A172 (cell line): ENCODE measurements around the gene SLCO3A1. TPM values are rescaled to one million over a fixed set of nuclear protein-coding genes. Genes with fewer than 3 reads are reported as not detected.

Source experiments
- DNase-seq: peaks from one replicate; pipeline ENCODE4 v3.0.0-alpha.2; 2015; ENCODE audit warnings: low spot score
- total RNA-seq: library from RNA; depleted of rRNA; stranded (reverse); fragments of >200 nt; shearing (Covaris generic); gene quantifications from 2 replicates; pipeline ENCODE4 v1.2.3, GENCODE V29; 2014

The SLCO3A1 gene
- total RNA-seq, 1 experiment from 2014 or later, result 4.0 TPM

GRCh38 chr15:91882858-91883586 lies 29.5 kb downstream of the SLCO3A1 start:
- no peak for DNase-seq

GRCh38 chr15:91884606-91885005 lies 31.1 kb downstream of the SLCO3A1 start:
- DNase-seq, result no peak

DNA sequence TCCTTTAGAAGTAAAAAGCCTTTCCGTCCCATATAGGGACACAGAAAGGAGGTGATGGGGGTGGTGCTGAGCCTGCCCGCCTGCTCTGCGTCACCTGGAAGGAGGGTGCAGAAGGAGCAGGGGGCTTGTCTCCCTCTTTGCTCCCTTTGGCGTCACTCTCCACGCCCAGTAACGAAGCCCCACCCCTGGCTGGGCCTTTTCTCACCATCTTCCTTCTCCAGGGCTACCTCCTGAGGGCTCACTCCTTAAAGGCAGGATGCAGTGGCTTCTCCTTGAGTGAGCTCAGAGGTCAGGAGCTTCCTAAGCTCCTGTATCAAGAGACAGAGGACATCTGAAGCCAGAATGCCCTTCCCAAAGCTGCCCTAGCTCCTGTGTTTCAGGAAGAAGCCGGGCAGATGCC lies 31.5 kb downstream of the SLCO3A1 start:
- no peak for DNase-seq

DNA sequence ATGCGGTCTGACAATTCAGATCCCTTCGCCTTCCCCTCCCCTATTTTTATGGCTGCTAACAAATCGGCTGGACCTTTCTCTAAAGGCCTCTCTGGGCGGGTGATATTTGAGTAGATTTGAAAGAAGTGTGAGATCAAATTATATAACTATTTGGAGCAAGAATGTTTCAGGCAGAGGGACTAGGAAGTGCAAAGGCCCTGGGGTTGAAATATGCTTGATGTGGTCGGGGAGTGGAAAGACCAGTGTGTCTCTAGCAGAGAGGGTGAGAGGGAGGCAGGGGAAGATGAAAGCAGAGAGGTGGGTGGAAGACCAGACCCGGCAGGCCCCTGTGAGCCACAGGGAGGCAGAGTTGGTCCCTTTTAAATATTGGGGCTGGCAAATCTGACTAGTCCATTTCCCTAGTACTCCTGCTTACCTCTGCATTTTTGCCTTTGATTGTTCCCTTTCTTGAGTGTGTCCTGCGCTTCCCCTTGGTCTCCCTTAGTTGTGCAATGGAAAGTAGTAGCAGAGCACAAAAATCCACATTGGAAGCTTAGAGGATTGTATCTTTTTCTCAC lies 32.3 kb downstream of the SLCO3A1 start:
- peak; percentile 6 for DNase-seq

DNA sequence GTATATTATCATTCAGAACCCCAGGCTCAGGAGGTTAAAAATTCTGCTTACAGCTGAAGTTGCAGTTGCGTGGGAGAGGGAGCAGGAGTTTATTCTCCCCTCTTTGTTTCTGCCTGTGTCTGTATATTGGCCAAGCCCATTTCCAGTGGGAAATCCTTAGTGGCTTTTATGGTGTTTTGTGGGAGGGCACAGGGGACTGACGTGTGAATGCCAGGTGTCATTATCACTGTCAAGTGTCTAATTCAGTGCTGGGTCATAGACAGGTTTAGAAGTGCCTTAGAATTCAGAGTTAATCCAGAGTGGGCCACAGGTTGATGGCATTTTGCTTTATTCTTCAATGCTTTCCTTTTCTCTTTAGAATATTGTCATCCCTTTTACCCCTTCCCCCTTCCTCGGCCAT lies 33.4 kb downstream of the SLCO3A1 start:
- DNase-seq, result no peak

- no peak for DNase-seq
Observed at GRCh38 chr15:91887321-91887720, 33.8 kb downstream of the SLCO3A1 start.

DNA sequence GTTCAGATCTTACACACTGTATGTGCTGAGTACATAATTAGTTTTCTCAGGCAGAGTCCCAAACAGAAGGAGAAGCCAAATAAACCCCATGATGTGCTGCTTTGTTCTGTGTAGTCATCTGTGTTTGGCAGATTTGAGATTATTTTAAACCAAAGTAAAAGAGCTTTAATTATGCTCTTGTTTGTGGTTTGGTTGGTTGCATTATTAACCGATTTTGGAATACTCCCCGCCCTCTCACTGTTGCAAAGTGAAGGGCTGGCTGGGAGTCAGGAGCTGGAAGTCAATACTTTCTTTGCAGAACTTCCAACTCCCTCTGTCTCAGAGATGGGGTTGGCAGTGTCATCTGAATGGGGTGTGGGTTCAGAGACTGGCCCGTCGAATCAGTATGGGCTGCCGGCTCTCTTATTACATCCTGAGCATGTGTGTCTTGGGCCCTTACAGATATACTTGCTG lies 34.4 kb downstream of the SLCO3A1 start:
- no peak for DNase-seq

DNA sequence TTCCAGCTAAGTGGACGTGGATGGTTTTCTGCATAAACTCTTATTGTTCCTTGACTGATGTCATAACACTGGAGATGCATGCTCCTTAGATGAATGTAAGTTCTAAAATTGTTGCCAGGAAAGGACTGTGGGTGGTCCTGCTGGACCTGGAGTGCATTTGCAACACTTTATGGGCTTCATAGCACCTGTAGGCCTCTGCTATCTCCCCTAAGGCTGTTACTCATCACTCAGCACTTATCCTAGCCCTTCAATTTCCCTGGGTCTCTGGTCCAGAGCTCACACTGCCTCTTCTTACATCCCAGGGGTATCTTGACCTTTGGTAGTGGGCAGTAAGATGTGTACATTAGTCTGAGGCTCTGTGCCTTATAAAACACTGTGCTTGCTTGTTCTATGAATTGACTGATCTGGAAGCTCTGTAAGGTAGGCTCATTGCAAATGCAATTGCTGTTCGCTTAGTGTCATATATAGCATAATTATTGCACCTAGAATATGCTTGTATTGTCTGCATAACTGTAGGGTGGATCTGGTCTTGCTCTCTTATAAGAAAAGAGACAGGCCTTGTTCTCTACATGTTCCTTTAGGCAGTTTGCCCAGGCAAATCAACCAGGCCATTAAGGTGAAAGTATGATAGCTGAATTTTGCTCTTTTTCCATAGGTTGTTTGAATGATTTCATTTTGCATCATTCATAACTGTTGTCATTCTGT lies 35.8 kb downstream of the SLCO3A1 start:
- DNase-seq, result no peak

- DNase-seq, result peak; percentile 76
Observed at GRCh38 chr15:91890614-91891013, 37.1 kb downstream of the SLCO3A1 start.

- DNase-seq, result no peak
Observed at GRCh38 chr15:91891101-91891500, 37.6 kb downstream of the SLCO3A1 start.

- DNase-seq, result no peak
Observed at GRCh38 chr15:91891788-91892345, 38.4 kb downstream of the SLCO3A1 start.

DNA sequence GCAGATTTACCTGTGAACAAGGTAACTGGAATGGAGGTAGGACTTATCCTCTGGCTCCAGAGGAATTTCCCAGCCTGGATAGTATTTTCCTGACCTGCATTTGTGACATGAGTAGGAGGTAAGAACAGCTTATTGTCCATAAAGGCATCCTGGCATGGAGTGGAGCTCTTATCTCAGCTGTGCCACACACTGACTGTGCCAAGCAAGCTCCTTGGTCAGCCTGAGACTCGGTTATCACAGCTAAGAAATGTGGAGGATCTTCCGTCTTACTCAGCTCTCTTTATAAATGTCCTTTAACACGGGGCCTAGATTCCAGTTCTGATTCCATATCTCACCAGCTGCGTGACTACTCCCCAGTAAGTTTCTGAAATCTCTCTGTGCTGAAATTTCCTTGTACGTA lies 38.9 kb downstream of the SLCO3A1 start:
- no peak for DNase-seq

DNA sequence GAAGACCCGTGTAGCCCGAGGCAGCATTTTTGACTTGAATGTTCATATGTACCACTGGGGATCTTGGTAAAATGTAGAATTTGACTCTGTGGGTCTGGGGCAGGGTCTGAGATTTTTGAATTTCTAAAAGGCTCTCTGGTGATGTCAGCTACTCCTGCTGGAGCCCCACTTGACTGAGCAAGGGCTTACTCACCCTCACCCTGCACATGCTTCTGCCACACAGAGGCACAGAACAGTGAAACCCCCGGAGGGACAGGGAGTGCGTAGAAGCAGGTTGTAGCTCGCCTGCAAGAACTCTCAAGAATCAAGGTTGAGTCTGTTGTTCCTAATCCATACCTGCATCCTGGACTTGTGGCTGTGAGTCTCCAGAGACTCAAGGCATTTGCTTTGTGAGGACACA lies 41.1 kb downstream of the SLCO3A1 start:
- no peak for DNase-seq

DNA sequence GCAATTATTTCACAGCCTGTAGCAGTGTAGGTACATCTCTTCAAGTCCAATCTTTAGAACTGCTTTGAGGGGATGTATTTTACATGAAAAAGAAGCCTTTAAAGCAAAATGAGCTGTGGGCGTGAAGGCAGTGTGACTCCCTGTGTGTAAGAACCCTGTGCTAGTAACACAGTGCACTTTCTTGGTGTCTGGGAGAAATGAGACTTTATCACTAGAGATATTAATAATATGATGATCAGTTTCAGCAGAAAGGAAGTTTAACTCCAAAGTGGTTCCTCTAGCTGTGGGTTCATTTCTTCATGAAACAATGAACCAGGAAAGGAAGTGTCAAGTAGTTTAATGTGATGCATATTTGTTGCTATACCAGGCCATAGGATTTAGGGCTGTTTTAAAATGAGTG lies 41.5 kb downstream of the SLCO3A1 start:
- no peak for DNase-seq

- no peak for DNase-seq
Observed at GRCh38 chr15:91896341-91897055, 43.0 kb downstream of the SLCO3A1 start.

DNA sequence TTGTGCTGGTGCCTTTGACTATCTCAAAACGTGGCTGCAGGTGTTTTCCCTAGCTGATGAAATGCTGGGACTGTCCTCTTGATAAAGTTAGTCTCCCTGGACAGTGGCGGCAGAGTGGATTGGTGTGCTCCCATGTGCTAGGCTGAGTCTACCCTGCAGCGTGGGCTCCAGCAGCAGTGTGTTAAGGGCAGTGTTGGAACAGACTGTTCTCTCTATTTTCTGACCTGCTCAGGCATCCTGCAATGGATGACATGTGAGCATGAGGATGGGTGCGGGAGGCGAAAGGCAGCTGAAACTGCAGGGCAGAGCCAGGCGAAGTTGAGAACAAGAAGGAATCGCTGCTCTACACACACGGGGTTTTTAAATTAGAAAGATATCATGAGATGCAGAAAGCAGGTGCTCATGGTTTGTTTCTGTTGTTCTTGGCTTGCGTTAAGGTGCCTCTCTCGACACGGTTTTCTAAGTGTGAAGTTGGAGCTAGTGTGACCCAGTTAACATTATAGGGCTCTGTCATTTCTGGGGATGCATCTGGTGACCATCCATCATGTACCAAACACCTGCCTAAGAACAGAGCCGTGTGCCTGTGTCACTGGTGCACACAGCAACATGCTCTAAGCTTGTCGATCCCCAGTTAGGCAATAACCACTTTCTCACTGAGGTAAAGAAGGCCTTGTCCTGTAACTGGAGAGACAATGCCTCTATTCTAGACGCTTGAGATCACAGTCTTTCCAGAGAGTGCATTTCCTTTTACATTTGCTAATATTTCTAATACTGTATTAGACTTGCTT lies 44.3 kb downstream of the SLCO3A1 start:
- DNase-seq, result no peak

DNA sequence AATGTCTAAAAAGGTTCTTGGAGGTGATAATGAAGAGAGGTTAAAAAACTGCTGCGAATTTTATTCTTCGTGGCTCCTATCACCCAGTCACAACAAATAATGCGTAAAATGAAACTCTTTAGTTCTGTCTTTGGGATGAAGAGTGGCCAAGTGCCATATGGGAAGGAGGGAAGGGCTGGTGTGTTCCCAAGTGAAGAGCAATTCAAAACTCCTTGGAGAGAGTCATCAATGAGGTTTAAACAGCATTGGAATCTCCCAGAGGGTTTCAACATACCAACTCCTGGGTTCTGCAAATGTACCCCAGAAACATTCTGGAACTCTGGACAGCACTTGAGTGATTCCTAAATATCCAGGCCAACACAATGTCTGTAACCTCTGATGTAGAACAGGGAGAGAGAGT lies 45.3 kb downstream of the SLCO3A1 start:
- no peak for DNase-seq

GRCh38 chr15:91904942-91905341 lies 51.4 kb downstream of the SLCO3A1 start:
- DNase-seq, result no peak

DNA sequence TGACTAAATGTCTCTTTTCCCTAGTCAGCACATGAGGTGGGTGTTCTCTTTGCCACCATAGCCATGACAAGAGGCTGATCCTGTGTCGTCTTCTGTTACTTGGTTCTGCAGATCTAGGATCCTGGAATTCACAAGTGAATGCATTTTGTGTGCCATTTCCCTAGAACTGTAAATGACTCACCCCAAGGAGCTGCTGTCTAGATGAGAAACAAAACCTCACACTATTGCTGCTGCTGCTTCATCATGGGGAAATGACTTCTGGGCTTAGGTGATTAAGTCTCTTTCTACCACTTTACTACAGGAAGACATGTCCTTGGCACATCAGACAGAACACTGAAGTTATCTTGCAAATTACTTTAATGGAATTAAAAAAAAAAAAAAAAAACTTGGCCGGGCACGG lies 54.9 kb downstream of the SLCO3A1 start:
- DNase-seq, result peak; percentile 58

DNA sequence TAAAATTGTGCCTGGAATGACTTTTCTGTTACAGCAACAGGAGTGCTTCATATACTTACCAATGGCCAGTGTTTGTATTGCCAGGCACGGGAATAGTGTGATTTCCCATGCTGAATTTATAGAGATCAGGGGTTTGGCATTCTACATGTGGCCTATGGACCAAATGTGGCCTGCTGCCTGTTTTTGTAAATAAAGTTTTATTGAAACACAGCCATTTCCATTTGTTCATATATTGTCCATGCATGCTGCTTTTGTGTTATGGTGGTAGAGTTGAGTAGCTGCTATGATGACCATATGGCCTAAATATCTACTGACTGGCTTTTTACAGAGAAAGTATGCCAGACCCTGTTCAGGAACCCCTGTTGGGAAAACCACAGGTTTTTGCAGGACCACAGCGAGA lies 55.6 kb downstream of the SLCO3A1 start:
- no peak for DNase-seq

DNA sequence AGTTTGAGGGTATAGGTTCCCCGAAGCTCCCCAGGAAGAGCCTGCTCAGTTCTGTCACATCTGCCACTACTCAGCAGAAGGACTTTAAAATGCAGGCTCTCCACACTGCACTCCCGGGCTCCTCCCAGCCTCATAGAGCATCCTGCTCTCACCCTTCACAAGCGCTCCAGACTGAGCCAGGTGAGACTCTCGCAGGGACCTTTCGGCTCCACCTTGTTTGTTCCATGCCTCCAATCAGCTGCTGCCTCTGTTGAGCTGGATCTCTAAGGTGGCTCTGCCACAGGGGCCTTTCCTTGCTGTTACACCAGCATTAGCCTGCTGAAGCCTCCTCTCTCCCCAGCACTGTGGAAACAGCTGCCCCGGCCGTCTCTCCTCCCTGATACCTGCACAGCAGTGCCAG lies 56.1 kb downstream of the SLCO3A1 start:
- DNase-seq, result no peak
